GM12874 (cell line): ENCODE results near the gene CUL5.

Source experiments
- TF ChIP-seq, protein P1 (sequence below): IDR thresholded peaks from 2 replicates; pipeline ENCODE4 v1.5.1; 2011; ENCODE audit warnings: low read depth, mild to moderate bottlenecking, control low read depth, low read length, moderate library complexity; ENCODE audit not compliant: insufficient read depth

The CUL5 gene

DNA sequence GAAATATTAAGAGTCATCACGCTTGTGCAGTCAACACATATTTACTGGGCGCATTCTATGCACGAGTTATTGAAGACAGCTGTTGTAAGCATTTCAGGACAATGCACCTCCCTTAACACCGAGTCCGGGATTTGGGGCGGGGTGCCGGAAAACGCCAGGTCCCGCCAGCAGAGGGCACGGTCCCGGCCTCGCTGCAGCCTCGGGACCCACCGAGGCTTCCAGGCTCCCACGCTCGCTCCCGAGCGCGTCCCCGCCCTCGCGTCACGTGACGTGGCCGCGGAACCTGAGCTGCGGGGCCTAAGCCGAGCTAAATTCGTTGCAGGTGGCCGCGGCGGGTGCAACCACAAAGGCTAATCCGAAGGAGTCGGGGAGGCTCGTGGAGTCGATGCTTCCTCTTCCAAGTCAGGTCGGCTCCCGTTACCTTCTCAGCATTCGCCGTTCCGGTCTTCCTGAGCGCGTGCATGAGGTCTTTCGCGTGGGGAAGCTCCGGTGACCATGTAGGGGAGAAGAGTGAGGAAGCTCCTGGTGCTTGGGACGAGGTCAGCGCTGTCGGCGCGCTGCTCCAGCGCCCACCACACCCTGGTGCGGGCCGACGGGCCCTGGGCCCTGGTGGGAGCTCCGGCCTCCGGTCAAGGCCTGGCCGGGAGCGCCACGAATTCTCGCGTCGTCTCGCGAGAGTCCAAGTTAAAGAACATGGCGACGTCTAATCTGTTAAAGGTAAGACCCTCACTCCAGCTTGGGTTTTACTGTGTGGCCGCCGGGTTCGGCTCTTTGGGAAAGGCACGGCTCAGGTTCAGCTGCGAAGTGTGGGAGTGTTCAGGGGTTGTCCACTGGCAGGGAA, at the start of gene CUL5:
TSS of gene CUL5 (plus strand) at position 243 of the 841 bp plus-strand sequence. CDS start at position 694, 451 bp downstream.
- TF ChIP-seq, protein P1, sequence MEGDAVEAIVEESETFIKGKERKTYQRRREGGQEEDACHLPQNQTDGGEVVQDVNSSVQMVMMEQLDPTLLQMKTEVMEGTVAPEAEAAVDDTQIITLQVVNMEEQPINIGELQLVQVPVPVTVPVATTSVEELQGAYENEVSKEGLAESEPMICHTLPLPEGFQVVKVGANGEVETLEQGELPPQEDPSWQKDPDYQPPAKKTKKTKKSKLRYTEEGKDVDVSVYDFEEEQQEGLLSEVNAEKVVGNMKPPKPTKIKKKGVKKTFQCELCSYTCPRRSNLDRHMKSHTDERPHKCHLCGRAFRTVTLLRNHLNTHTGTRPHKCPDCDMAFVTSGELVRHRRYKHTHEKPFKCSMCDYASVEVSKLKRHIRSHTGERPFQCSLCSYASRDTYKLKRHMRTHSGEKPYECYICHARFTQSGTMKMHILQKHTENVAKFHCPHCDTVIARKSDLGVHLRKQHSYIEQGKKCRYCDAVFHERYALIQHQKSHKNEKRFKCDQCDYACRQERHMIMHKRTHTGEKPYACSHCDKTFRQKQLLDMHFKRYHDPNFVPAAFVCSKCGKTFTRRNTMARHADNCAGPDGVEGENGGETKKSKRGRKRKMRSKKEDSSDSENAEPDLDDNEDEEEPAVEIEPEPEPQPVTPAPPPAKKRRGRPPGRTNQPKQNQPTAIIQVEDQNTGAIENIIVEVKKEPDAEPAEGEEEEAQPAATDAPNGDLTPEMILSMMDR: peak; percentile 92

GRCh38 chr11:107961480-107961879, 47.2 kb upstream of the CUL5 start:
- TF ChIP-seq, protein P1: no peak

DNA sequence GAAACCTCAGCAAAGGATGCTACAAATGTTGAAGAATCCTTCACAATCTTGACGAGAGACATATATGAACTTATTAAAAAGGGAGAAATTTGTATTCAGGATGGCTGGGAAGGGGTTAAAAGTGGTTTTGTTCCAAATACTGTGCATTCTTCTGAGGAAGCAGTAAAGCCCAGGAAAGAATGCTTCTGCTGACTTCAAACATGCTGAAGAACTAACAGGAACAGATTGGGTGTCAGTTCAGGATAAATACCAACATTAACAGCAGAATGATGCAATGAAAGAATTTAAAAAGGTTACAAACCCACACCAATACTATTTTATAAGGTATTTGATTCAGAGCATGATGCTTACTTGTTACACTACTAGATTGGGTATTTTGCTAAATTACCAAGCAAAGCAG, 46.5 kb upstream of the CUL5 start:
- TF ChIP-seq, protein P1: no peak

GRCh38 chr11:107963091-107963490, 45.6 kb upstream of the CUL5 start:
- TF ChIP-seq, protein P1: no peak

GRCh38 chr11:107969219-107969618, 39.5 kb upstream of the CUL5 start:
- TF ChIP-seq, protein P1: peak; percentile 10; the same call in 1 of the 2 replicates

- TF ChIP-seq, protein P1: no peak
Measured at GRCh38 chr11:107970049-107970448, 38.6 kb upstream of the CUL5 start.

DNA sequence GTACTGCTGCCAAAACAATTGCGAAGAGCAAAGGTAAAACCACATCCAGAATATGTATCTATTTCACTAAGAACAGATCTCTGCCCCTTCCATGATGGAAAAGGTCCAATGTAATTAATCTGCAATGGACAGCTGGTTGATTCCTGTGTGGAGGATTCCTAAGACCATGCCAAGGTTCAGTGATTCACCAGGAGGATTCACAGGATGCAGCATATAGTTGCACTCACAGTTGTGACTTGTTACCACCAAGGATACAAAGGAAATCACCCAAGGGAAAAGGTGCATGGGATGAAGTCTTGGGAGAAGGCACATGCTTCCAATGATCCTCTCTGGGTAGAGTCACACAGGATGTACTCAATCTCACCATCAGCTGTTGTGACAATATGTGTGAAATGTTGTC, 35.1 kb upstream of the CUL5 start:
- TF ChIP-seq, protein P1: no peak
